Right ventricle myocardium superior (tissue), 1 donor: ENCODE measurements around the gene DOK1. TPM values are rescaled to one million over a fixed set of nuclear protein-coding genes. Genes with fewer than 3 reads are reported as not detected.
A peak's percentile ranks its signal among the peaks of the same experiment; 100 is the strongest.

Experiments used
- ATAC-seq: fragments of 200-7000 bp; cut with Tn5 transposase; one replicate; pipeline ENCODE4 v1.9.1; 2020; ENCODE audit warnings: mild to moderate bottlenecking; ENCODE audit not compliant: poor library complexity
- DNase-seq: peaks from one replicate; pipeline ENCODE4 v3.0.0-alpha.2; 2020
- intact Hi-C: fragments of 100-400 bp; cut with DNase I; formaldehyde crosslinking; loops from one replicate; pipeline ENCODE4 v1.11.2; 2022
- total RNA-seq: library from RNA; stranded (reverse); fragmentation: NEBNext Ultra II Directional; extraction: Animal tissue kit (Norgen Biotek cat#: 25700); gene quantifications from one replicate; pipeline ENCODE4 v1.2.1, GENCODE V29; 2021
- donor health status: DM: no; HTN: yes; CAD: no; lungs with severe emphysema.

The DOK1 gene
- total RNA-seq, 1 donor from 2014 or later = 3.8 TPM

GRCh38 chr2:74538881-74539339 is 15.6 kb upstream of the DOK1 start:
- DNase-seq = no peak
- no peak for ATAC-seq
- intact Hi-C loops = no loop called here

GRCh38 chr2:74540291-74540690 is 14.2 kb upstream of the DOK1 start:
- DNase-seq (peak; percentile 83), ATAC-seq (peak; percentile 72)
- intact Hi-C loops = no loop called here

- no peak for ATAC-seq
- DNase-seq = no peak
- intact Hi-C loops = no loop called here
Observed at GRCh38 chr2:74542978-74543377, 11.5 kb upstream of the DOK1 start.

- no peak for DNase-seq
- intact Hi-C loops = no loop called here
- no peak for ATAC-seq
Observed at GRCh38 chr2:74544634-74545033, 9.9 kb upstream of the DOK1 start.

- ATAC-seq (no peak), DNase-seq (no peak)
- intact Hi-C loops = no loop called here
Observed at GRCh38 chr2:74546004-74546403, 8.5 kb upstream of the DOK1 start.

GRCh38 chr2:74548285-74548899 is 6.1 kb upstream of the DOK1 start:
- intact Hi-C loops = no loop called here
- no peak for ATAC-seq
- no peak for DNase-seq

- ATAC-seq (peak; percentile 90), DNase-seq (peak; percentile 87)
- intact Hi-C loops = no loop called here
Observed at GRCh38 chr2:74548900-74549826, 5.4 kb upstream of the DOK1 start.

GRCh38 chr2:74550231-74550630 is 4.3 kb upstream of the DOK1 start:
- DNase-seq = no peak
- intact Hi-C loops = no loop called here

GRCh38 chr2:74551530-74551929 is 3.0 kb upstream of the DOK1 start:
- no peak for ATAC-seq
- no peak for DNase-seq
- intact Hi-C loops = no loop called here

More at GRCh38 chr2:74550231-74550630, 4.3 kb upstream of the DOK1 start:
- no peak for ATAC-seq

- no peak for DNase-seq
- ATAC-seq = no peak
- intact Hi-C loops = no loop called here
Observed at GRCh38 chr2:74551942-74552913, 2.3 kb upstream of the DOK1 start.

GRCh38 chr2:74552914-74553811 is 1.4 kb upstream of the DOK1 start:
- intact Hi-C loops = no loop called here
- DNase-seq (no peak), ATAC-seq (no peak)

GRCh38 chr2:74554820-74555531 is 456 bp downstream of the DOK1 start:
- intact Hi-C loops = no loop called here
- ATAC-seq (peak; percentile 45), DNase-seq (peak; percentile 73)

- DNase-seq (peak; percentile 49), ATAC-seq (no peak)
- intact Hi-C loops = no loop called here
Observed at GRCh38 chr2:74555610-74556103, 1.1 kb downstream of the DOK1 start.

- DNase-seq (no peak), ATAC-seq (no peak)
- intact Hi-C loops = no loop called here
Observed at GRCh38 chr2:74556159-74556558, 1.6 kb downstream of the DOK1 start.

- DNase-seq (no peak), ATAC-seq (no peak)
- intact Hi-C loops = no loop called here
Observed at GRCh38 chr2:74556831-74557370, 2.4 kb downstream of the DOK1 start.

GRCh38 chr2:74558284-74559230 is 4.0 kb downstream of the DOK1 start:
- ATAC-seq = no peak

More at GRCh38 chr2:74558284-74559230, 4.0 kb downstream of the DOK1 start:
- intact Hi-C loops = no loop called here
- no peak for DNase-seq
